ENCODE data around the gene TRPC4AP.

TRPC4AP gene

GRCh38 chr20:35013421-35014411 lies 78.9 kb downstream of the TRPC4AP start:
- DNase-seq (ENCODE audit: low spot score): no peak

- DNase-seq (ENCODE audit: low spot score): no peak
Measured at GRCh38 chr20:35012227-35013069, 80.2 kb downstream of the TRPC4AP start.

- DNase-seq (ENCODE audit: low spot score): no peak
Measured at GRCh38 chr20:35011589-35012226, 80.9 kb downstream of the TRPC4AP start.

- DNase-seq (ENCODE audit: low spot score): no peak
Measured at GRCh38 chr20:35010405-35011192, 82.0 kb downstream of the TRPC4AP start.

- no peak for DNase-seq (ENCODE audit: low spot score)
Measured at GRCh38 chr20:35009665-35010328, 82.8 kb downstream of the TRPC4AP start.

GRCh38 chr20:35008411-35009342 lies 83.9 kb downstream of the TRPC4AP start:
- no peak for DNase-seq (ENCODE audit: low spot score)

GRCh38 chr20:35007891-35008290 lies 84.7 kb downstream of the TRPC4AP start:
- no peak for DNase-seq (ENCODE audit: low spot score)

GRCh38 chr20:35007413-35007812 lies 85.2 kb downstream of the TRPC4AP start:
- no peak for DNase-seq (ENCODE audit: low spot score)

- DNase-seq (ENCODE audit: low spot score): no peak
Measured at GRCh38 chr20:35006531-35006971, 86.1 kb downstream of the TRPC4AP start.

- DNase-seq (ENCODE audit: low spot score): no peak
Measured at GRCh38 chr20:35006009-35006408, 86.6 kb downstream of the TRPC4AP start.

- no peak for DNase-seq (ENCODE audit: low spot score)
Measured at GRCh38 chr20:35005463-35005961, 87.1 kb downstream of the TRPC4AP start.

- no peak for DNase-seq (ENCODE audit: low spot score)
Measured at GRCh38 chr20:35004749-35005462, 87.7 kb downstream of the TRPC4AP start.

- DNase-seq (ENCODE audit: low spot score): no peak
Measured at GRCh38 chr20:35004051-35004725, 88.4 kb downstream of the TRPC4AP start.

- no peak for DNase-seq (ENCODE audit: low spot score)
Measured at GRCh38 chr20:35003211-35004031, 89.2 kb downstream of the TRPC4AP start.

- no peak for DNase-seq (ENCODE audit: low spot score)
Measured at GRCh38 chr20:35002426-35003210, 90.0 kb downstream of the TRPC4AP start.

- DNase-seq (ENCODE audit: low spot score): no peak
Measured at GRCh38 chr20:35001596-35002362, 90.8 kb downstream of the TRPC4AP start.

All from CD4-positive, alpha-beta T cell treated with Interleukin-15 for 4 hours (primary cell).